Fibroblast of lung (primary cell): ENCODE results near the gene SMCHD1. TPM values are rescaled to one million over a fixed set of nuclear protein-coding genes. Genes with fewer than 3 reads are reported as not detected.
A peak's percentile ranks its signal among the peaks of the same experiment; 100 is the strongest.

Experiments
- DNase-seq, 2 donors: peaks; one replicate each; pipeline versions ENCODE4 v3.0.0 to v3.0.0-alpha.2; 2010; ENCODE audit warnings: low read depth in 2 of 2
- H2AFZ ChIP-seq: 2 replicates; pipeline ENCODE4 v1.5.1; 2012; ENCODE audit warnings: low read length, control low read depth, inconsistent platforms
- H3K27ac ChIP-seq: 2 replicates; pipeline ENCODE4 v1.5.1; 2011; ENCODE audit warnings: low read length, control low read depth; ENCODE audit not compliant: insufficient read depth
- H3K27me3 ChIP-seq: 2 replicates; pipeline ENCODE4 v1.5.1; 2011; ENCODE audit warnings: mild to moderate bottlenecking, low read length; ENCODE audit not compliant: control insufficient read depth, insufficient read depth
- H3K36me3 ChIP-seq: 2 replicates; pipeline ENCODE4 v1.5.1; 2011; ENCODE audit warnings: low read length; ENCODE audit not compliant: control insufficient read depth, insufficient read depth
- H3K4me1 ChIP-seq: 2 replicates; pipeline ENCODE4 v1.5.1; 2011; ENCODE audit warnings: low read length; ENCODE audit not compliant: control insufficient read depth, insufficient read depth; ENCODE audit errors: extremely low read depth
- H3K4me2 ChIP-seq: 2 replicates; pipeline ENCODE4 v1.5.1; 2011; ENCODE audit warnings: low read length, control low read depth; ENCODE audit not compliant: insufficient read depth; ENCODE audit errors: extremely low read depth
- H3K4me3 ChIP-seq, 4 experiments: fragments of 200-600 bp in 1 of 4; sonication (generic) in 1 of 4; replicated peaks in 1 of 4; 2 replicates each; pipeline ENCODE4 v1.5.1; 2011 to 2016; ENCODE audit warnings: low read length in 4 of 4, low read depth in 3 of 4, mild to moderate bottlenecking in 3 of 4, control low read depth in 2 of 4, inconsistent platforms in 1 of 4, mixed read lengths in 1 of 4; ENCODE audit not compliant: insufficient read depth in 1 of 4; ENCODE audit errors: control extremely low read depth in 1 of 4
- H3K79me2 ChIP-seq: 2 replicates; pipeline ENCODE4 v1.5.1; 2012; ENCODE audit warnings: mild to moderate bottlenecking, low read length, inconsistent platforms; ENCODE audit not compliant: control insufficient read depth, insufficient read depth
- H3K9ac ChIP-seq: 2 replicates; pipeline ENCODE4 v1.5.1; 2011; ENCODE audit warnings: mild to moderate bottlenecking, low read length, control low read depth; ENCODE audit not compliant: insufficient read depth
- H3K9me3 ChIP-seq: 2 replicates; pipeline ENCODE4 v1.5.1; 2012; ENCODE audit warnings: low read depth, low read length; ENCODE audit not compliant: control insufficient read depth, insufficient read depth
- H4K20me1 ChIP-seq: 2 replicates; pipeline ENCODE4 v1.5.1; 2011; ENCODE audit warnings: low read length; ENCODE audit not compliant: control insufficient read depth, insufficient read depth; ENCODE audit errors: extremely low read depth
- CTCF ChIP-seq, 2 donors: IDR thresholded peaks in 1 of 2; conservative IDR thresholded peaks in 1 of 2; 1 replicate in 1 of 2; 2 replicates in 1 of 2; pipeline ENCODE4 v1.5.1; 2011 to 2012; ENCODE audit warnings: low read length in 2 of 2, control low read depth in 1 of 2, inconsistent platforms in 1 of 2, low read depth in 1 of 2, mild to moderate bottlenecking in 1 of 2
- EZH2 ChIP-seq: IDR thresholded peaks from 2 replicates; pipeline ENCODE4 v1.5.1; 2012; ENCODE audit warnings: low read length, control low read depth, mild to moderate bottlenecking; ENCODE audit errors: missing control alignments
- polyA plus RNA-seq, 2 donors: library from polyadenylated mRNA; depleted of rRNA in 1 of 2; stranded (reverse) in 1 of 2; unstranded in 1 of 2; fragments of >200 nt; gene quantifications; 2 replicates each; pipeline ENCODE4 v1.2.1, GENCODE V29; 2011 to 2012; ENCODE audit warnings: missing spikeins in 1 of 2
- total RNA-seq: library from RNA; depleted of rRNA; stranded (reverse); fragments of >200 nt; gene quantifications from 2 replicates; pipeline ENCODE4 v1.2.1, GENCODE V29; 2014

Gene SMCHD1
- total and polyA plus RNA-seq, 2 donors (not counting 1 experiment from before 2014, with no cell fraction given) = 19.6 to 96.1 TPM

- Histone ChIP-seq H3K27me3 (no peaks in the 10 kb centered on the region), H3K9me3 (no peaks in the 10 kb centered on the region), H2AFZ (no peak overlapping the region), H3K4me2 (no peak overlapping the region), H3K9ac (no peak overlapping the region), H4K20me1 (no peaks in the 10 kb centered on the region), H3K79me2 (no peaks in the 10 kb centered on the region), H3K36me3 (peaks cover 8% of the 10 kb centered on the region), H3K27ac (peak overlapping the region; percentile 8), H3K4me1 (no peaks in the 10 kb centered on the region), H3K4me3 (no peak overlapping the region)
- TF ChIP-seq CTCF (conservative IDR thresholded peaks at IDR 0.05 in 1 of 2, IDR thresholded peaks at IDR 0.05 in 1 of 2; ENCODE audit: low read depth in 1 of 2, low read length in 2 of 2) (no peak), EZH2 (no peak)
- no peak for DNase-seq
Measured at GRCh38 chr18:2706903-2707302, 51.4 kb downstream of the SMCHD1 start.

GRCh38 chr18:2707551-2708168 lies 52.1 kb downstream of the SMCHD1 start:
- H3K79me2 ChIP-seq = no peaks in the 10 kb centered on the region
- no peaks in the 10 kb centered on the region for H3K4me1 ChIP-seq
- H3K27ac ChIP-seq = no peak overlapping the region
- no peaks in the 10 kb centered on the region for H4K20me1 ChIP-seq
- H3K4me2 ChIP-seq = no peak overlapping the region
- TF ChIP-seq CTCF (conservative IDR thresholded peaks at IDR 0.05 in 1 of 2, IDR thresholded peaks at IDR 0.05 in 1 of 2; ENCODE audit: low read depth in 1 of 2, low read length in 2 of 2) (no peak), EZH2 (no peak)
- H2AFZ ChIP-seq = no peak overlapping the region
- H3K27me3 ChIP-seq = no peaks in the 10 kb centered on the region
- DNase-seq = peak in 1 of 2 donors; percentile 2
- peaks cover 8% of the 10 kb centered on the region for H3K36me3 ChIP-seq
- H3K9me3 ChIP-seq = no peaks in the 10 kb centered on the region
- no peak overlapping the region for H3K9ac ChIP-seq
- H3K4me3 ChIP-seq = no peak overlapping the region

GRCh38 chr18:2709316-2709715 lies 53.8 kb downstream of the SMCHD1 start:
- peaks cover 6% of the 10 kb centered on the region for H3K36me3 ChIP-seq

More at GRCh38 chr18:2709316-2709715, 53.8 kb downstream of the SMCHD1 start:
- Histone ChIP-seq H4K20me1 (no peaks in the 10 kb centered on the region), H3K4me2 (no peak overlapping the region), H3K9me3 (no peaks in the 10 kb centered on the region), H3K79me2 (peaks cover 2% of the 10 kb centered on the region), H3K9ac (no peak overlapping the region), H2AFZ (no peak overlapping the region), H3K4me1 (no peaks in the 10 kb centered on the region), H3K27me3 (no peaks in the 10 kb centered on the region), H3K4me3 (no peak overlapping the region), H3K27ac (no peak overlapping the region)
- TF ChIP-seq CTCF (conservative IDR thresholded peaks at IDR 0.05 in 1 of 2, IDR thresholded peaks at IDR 0.05 in 1 of 2; ENCODE audit: low read depth in 1 of 2, low read length in 2 of 2) (no peak), EZH2 (no peak)
- peak in 1 of 2 donors; percentile 13 for DNase-seq
